GM18508 (cell line): Measurements from ENCODE around the gene PKP4.

Source experiments
- ATAC-seq: cut with Tn5 transposase; IDR thresholded peaks from one replicate; pipeline ENCODE4 v1.9.1; 2021; ENCODE audit warnings: moderate number of reproducible peaks; ENCODE audit not compliant: insufficient read depth, unreplicated experiment

PKP4 gene

DNA sequence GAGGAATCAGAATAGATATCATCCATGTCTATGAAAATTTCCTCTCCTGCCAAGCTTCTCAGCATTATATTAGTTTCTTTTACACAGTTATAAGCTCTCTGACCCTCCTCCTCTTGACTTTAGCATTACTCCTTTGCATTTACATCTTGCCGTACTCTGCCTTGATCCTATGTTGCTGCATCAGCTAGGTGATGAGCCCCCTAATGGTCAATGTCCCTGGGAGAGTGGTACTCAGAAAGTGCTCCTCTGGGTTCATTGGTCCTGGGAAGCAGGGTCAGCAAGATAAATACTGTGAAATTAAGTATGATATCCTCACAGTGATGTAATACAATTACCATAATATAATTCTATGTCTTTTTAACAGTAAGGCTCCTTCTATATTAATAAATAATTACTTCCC, 74.1 kb downstream of the PKP4 start:
- ATAC-seq: no peak

- no peak for ATAC-seq
Observed at GRCh38 chr2:158533009-158533408, 76.3 kb downstream of the PKP4 start.

- no peak for ATAC-seq
Observed at GRCh38 chr2:158539176-158540005, 82.6 kb downstream of the PKP4 start.

- ATAC-seq: no peak
Observed at GRCh38 chr2:158542577-158542976, 85.8 kb downstream of the PKP4 start.

GRCh38 chr2:158543957-158544356, 87.2 kb downstream of the PKP4 start:
- no peak for ATAC-seq

GRCh38 chr2:158544998-158545397, 88.2 kb downstream of the PKP4 start:
- ATAC-seq: no peak

DNA sequence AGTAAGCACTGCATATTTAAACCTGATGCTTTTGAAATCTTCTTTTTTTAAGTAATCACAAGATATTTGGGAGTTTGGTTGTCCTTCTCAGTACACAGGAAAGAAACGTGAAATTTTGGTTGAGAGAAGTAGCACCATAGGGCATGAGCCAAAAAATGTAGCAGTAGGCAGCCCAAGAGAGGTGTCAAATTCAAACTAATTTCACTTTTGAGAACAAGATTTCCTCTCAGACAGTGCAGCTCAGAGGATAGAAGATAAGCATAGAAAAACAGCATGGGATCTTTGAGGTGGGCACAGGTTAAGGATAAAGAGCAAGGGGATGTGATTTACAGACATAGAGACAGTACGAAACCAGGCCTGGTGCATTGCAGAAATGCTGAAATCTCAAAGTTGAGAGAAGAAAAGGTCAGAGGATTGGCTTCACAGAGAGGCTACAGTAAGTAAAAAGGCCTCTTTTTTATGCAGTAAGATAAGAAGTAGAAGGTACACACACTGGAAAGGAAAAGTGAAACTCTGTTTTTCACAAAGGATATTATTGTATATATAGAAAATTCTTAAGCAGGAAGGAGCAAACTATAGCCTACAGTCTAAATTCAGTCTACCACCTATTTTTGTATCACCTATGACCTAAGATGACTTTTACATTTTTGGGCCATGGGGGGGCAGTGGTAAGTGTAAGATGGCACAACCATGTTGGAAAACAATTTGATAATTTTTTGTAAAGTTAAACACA, 89.8 kb downstream of the PKP4 start:
- peak; percentile 73 for ATAC-seq

- no peak for ATAC-seq
Observed at GRCh38 chr2:158553257-158553656, 96.5 kb downstream of the PKP4 start.

- ATAC-seq: no peak
Observed at GRCh38 chr2:158554996-158555395, 98.2 kb downstream of the PKP4 start.

DNA sequence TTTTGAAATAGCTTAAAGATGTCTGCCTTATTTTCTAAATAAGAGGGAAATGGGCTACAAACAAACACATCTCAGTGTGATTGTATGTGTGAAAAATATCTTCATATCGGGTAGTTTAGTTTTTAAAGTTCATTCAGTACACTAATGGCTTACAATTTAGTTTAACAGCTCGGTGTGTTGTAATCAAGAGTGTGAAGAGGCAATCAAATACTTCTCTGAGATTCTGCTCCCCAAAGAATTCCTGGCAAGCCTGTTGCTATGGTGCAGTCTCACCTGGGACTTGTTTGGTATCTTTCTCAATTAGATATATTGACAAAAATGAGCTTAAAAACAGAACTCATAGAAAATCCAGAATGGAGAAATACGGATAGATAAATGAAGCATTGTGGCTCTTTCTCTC, 99.4 kb downstream of the PKP4 start:
- no peak for ATAC-seq

- no peak for ATAC-seq
Observed at GRCh38 chr2:158557752-158558151, 101.0 kb downstream of the PKP4 start.

GRCh38 chr2:158559252-158559651, 102.5 kb downstream of the PKP4 start:
- no peak for ATAC-seq

DNA sequence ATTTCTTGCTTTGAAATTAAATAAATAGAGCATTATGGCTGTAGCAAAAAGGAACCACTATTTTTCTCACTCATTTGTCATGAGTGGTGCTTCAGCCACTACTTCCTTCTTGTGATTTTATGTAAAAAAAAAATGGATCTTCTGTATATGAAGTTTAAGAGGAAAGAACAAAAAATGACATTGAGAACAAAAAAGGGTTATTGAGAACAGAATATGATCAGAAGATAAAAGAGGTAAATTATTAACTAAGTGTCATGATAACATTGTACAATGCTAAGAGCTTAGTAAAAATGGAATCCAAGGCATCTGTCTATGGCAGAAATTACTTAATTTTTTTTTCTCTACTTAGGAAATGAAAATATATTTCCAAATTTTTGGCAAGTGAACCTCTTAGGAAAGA, 103.5 kb downstream of the PKP4 start:
- ATAC-seq: no peak

GRCh38 chr2:158561054-158561453, 104.3 kb downstream of the PKP4 start:
- no peak for ATAC-seq

DNA sequence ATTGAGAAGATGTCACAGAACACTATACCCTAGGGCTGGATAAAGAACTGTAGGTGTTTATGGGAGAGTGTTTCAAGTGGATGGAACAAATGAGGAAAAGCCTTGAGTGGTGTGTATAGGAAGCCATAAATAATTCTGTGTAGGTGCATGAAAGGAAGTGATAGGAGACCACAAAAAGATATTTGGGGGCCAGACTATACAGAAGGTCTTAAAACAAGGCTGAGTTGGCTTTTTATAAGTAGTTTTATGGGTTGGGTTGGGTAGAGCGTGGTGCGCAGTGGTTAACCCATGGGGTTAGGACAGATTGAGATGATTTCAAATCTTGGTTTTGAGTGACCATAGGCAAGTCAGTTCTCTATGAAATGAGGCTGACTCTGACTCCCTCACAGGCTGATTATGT, 110.5 kb downstream of the PKP4 start:
- no peak for ATAC-seq

DNA sequence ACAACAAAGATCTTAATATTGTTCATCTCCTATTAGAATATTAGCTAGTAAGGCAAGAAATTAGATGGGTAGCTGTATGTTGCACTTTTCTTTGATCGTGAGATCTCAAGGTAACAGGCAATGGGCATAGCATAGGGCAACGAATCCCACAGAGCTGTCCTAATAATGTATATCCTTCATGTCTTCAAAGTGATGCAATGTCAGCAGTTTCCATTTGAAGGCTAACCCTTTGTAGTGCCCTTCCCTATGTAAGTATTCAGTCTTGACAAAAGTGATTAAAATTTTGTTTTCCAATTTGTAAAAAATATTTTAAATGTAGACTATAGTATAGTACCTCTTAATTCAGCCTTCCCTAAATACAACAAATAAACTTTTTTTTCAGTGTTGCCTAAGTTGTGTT, 112.5 kb downstream of the PKP4 start:
- no peak for ATAC-seq

- no peak for ATAC-seq
Observed at GRCh38 chr2:158570869-158571268, 114.1 kb downstream of the PKP4 start.

GRCh38 chr2:158573739-158574138, 117.0 kb downstream of the PKP4 start:
- ATAC-seq: no peak

- ATAC-seq: no peak
Observed at GRCh38 chr2:158575051-158575635, 118.4 kb downstream of the PKP4 start.

GRCh38 chr2:158577141-158577540, 120.4 kb downstream of the PKP4 start:
- no peak for ATAC-seq

GRCh38 chr2:158578703-158579330, 122.1 kb downstream of the PKP4 start:
- ATAC-seq: peak; percentile 84
